Keratinocyte (primary cell): Measurements from ENCODE around the gene EHMT1.

Experiments used
- EZH2 ChIP-seq: IDR thresholded peaks from one replicate; pipeline ENCODE4 v1.6.1; 2012; ENCODE audit warnings: inconsistent platforms, mild to moderate bottlenecking, low read length, moderate library complexity
- TF ChIP-seq, protein P1 (sequence below), 3 experiments: IDR thresholded peaks in 1 of 3; conservative IDR thresholded peaks in 1 of 3; optimal IDR thresholded peaks in 1 of 3; 2 replicates in 2 of 3; 3 replicates in 1 of 3; pipeline versions ENCODE3 to v1.5.1; 2011; ENCODE audit warnings: low read length in 3 of 3, mild to moderate bottlenecking in 3 of 3, moderate library complexity in 2 of 3, control low read depth in 1 of 3, inconsistent platforms in 1 of 3; ENCODE audit not compliant: insufficient read depth in 2 of 3; ENCODE audit errors: extremely low read depth in 1 of 3

- TF ChIP-seq, protein P1, sequence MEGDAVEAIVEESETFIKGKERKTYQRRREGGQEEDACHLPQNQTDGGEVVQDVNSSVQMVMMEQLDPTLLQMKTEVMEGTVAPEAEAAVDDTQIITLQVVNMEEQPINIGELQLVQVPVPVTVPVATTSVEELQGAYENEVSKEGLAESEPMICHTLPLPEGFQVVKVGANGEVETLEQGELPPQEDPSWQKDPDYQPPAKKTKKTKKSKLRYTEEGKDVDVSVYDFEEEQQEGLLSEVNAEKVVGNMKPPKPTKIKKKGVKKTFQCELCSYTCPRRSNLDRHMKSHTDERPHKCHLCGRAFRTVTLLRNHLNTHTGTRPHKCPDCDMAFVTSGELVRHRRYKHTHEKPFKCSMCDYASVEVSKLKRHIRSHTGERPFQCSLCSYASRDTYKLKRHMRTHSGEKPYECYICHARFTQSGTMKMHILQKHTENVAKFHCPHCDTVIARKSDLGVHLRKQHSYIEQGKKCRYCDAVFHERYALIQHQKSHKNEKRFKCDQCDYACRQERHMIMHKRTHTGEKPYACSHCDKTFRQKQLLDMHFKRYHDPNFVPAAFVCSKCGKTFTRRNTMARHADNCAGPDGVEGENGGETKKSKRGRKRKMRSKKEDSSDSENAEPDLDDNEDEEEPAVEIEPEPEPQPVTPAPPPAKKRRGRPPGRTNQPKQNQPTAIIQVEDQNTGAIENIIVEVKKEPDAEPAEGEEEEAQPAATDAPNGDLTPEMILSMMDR (optimal IDR thresholded peaks at IDR 0.05 in 1 of 3, IDR thresholded peaks at IDR 0.05 in 1 of 3, conservative IDR thresholded peaks at IDR 0.05 in 1 of 3; ENCODE audit: extremely low read depth in 1 of 3, insufficient read depth in 2 of 3, low read length in 3 of 3), result no peak
- TF ChIP-seq EZH2, result no peak
Observed at GRCh38 chr9:137707361-137707760, 88.6 kb downstream of the EHMT1 start.
